HG02763 (cell line): ENCODE results near the gene STX11.
"Not testable (repeated sequence)": the region's sequence is repeated elsewhere in the genome, so short reads cannot be mapped to it uniquely, and the experiment has no call there.

Experiments
- ATAC-seq: cut with Tn5 transposase; IDR thresholded peaks from one replicate; pipeline ENCODE4 v1.9.1; 2021; ENCODE audit warnings: mild to moderate bottlenecking, moderate library complexity; ENCODE audit not compliant: unreplicated experiment

STX11 gene

GRCh38 chr6:144171406-144171805 is 21.1 kb downstream of the STX11 start:
- no peak for ATAC-seq

GRCh38 chr6:144174006-144174405 is 23.7 kb downstream of the STX11 start:
- no peak for ATAC-seq

GRCh38 chr6:144176043-144176442 is 25.7 kb downstream of the STX11 start:
- ATAC-seq = no peak

GRCh38 chr6:144177726-144178125 is 27.4 kb downstream of the STX11 start:
- ATAC-seq = no peak

GRCh38 chr6:144178323-144178722 is 28.0 kb downstream of the STX11 start:
- ATAC-seq = no peak

- no peak for ATAC-seq
Measured at GRCh38 chr6:144179237-144179636, 28.9 kb downstream of the STX11 start.

GRCh38 chr6:144179828-144180227 is 29.5 kb downstream of the STX11 start:
- ATAC-seq = no peak

- not testable (repeated sequence) for ATAC-seq
Measured at GRCh38 chr6:144180354-144180753, 30.0 kb downstream of the STX11 start.

- ATAC-seq = no peak
Measured at GRCh38 chr6:144181639-144182038, 31.3 kb downstream of the STX11 start.

- ATAC-seq = not testable (repeated sequence)
Measured at GRCh38 chr6:144184186-144184585, 33.9 kb downstream of the STX11 start.

- ATAC-seq = no peak
Measured at GRCh38 chr6:144185133-144185836, 35.0 kb downstream of the STX11 start.

GRCh38 chr6:144186817-144187625 is 36.7 kb downstream of the STX11 start:
- ATAC-seq = no peak

- ATAC-seq = no peak
Measured at GRCh38 chr6:144189351-144189750, 39.0 kb downstream of the STX11 start.

- no peak for ATAC-seq
Measured at GRCh38 chr6:144190080-144190479, 39.8 kb downstream of the STX11 start.

GRCh38 chr6:144190593-144190992 is 40.3 kb downstream of the STX11 start:
- no peak for ATAC-seq

GRCh38 chr6:144193181-144193580 is 42.9 kb downstream of the STX11 start:
- no peak for ATAC-seq

GRCh38 chr6:144194293-144194810 is 44.0 kb downstream of the STX11 start:
- no peak for ATAC-seq

- no peak for ATAC-seq
Measured at GRCh38 chr6:144195671-144196270, 45.5 kb downstream of the STX11 start.

- no peak for ATAC-seq
Measured at GRCh38 chr6:144197919-144198318, 47.6 kb downstream of the STX11 start.

- ATAC-seq = no peak
Measured at GRCh38 chr6:144202879-144203468, 52.7 kb downstream of the STX11 start.

- no peak for ATAC-seq
Measured at GRCh38 chr6:144211160-144211559, 60.8 kb downstream of the STX11 start.
